ENCODE results near the gene PLA2G2A.

The PLA2G2A gene

GRCh38 chr1:19926296-19927129, 52.9 kb downstream of the PLA2G2A start:
- DNase-seq (ENCODE audit: low read depth in 2 of 2), result no peak

Data from activated CD8-positive, alpha-beta memory T cell treated with anti-CD3 and anti-CD28 coated beads for 4 hours (primary cell).